ENCODE results near the gene NNT. TPM values are rescaled to one million over a fixed set of nuclear protein-coding genes. Genes with fewer than 3 reads are reported as not detected.
"Not testable (repeated sequence)": the region's sequence is repeated elsewhere in the genome, so short reads cannot be mapped to it uniquely, and the experiment has no call there.

Gene NNT
- total RNA-seq, 1 donor from 2014 or later = 176 TPM

DNA sequence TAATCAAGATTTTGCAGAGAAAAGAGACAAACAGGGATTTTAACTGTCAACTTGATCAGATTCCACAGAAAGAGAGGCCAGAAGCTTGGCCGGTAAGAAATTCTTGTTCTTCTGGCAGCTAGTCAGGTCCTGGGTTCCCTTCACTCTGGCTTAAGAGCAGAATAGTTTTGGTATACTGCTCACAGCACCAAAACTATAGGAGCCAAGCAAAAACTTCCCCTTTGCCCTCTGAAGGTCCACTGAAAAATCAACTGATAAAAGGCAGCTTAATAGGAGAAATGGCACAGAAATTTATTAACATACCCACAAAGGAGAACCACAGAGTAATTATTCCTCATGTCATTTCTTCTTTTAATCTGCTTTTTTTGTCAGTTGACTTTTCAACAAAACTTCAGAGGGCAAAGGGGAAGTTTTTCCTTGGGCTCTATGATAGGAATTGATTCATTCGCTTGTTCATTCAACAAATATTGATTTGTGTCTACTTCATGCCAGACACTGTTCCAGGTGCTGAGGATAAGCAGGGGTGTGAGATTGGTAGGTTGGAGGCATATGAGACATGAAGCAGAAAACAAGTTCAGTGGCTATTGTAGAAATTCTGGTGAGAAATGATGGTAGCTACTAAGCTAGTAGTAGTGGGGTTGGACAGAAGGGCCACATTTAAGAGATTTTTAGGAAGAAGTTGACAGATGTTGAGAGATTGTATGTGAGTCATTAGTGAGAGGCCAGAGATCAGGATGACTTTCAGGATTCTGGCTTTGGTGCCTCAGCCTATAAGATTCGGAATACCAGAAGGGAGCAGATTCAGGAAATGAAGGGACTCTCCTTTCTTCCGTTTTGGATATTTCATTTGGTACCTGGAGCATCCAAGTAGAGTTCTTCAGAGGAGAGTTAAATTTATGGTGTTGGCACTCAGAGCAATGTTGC is 20.6 kb upstream of the NNT start:
- DNase-seq (ENCODE audit: low spot score in 2 of 2) = no peak
- no peak for FAIRE-seq

DNA sequence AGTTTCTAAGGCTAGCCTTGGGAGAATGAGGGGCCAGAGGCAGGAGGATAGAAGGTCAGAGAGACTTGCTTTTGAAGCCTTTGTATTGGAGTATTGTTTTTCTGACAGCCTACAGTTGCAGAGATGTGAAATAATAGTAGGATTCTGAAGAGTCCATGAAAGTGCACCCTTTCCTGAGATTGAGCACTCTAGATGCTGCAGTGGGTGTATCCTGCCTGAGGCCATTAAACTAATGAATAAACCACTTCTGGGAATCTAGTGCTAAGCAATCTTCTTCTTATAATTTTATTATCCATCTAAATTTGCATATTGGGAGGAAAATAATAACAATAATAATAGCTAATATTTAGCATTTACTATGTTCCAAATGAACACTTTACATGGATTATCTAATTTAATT is 19.3 kb upstream of the NNT start:
- no peak for FAIRE-seq
- no peak for DNase-seq (ENCODE audit: low spot score in 2 of 2)

DNA sequence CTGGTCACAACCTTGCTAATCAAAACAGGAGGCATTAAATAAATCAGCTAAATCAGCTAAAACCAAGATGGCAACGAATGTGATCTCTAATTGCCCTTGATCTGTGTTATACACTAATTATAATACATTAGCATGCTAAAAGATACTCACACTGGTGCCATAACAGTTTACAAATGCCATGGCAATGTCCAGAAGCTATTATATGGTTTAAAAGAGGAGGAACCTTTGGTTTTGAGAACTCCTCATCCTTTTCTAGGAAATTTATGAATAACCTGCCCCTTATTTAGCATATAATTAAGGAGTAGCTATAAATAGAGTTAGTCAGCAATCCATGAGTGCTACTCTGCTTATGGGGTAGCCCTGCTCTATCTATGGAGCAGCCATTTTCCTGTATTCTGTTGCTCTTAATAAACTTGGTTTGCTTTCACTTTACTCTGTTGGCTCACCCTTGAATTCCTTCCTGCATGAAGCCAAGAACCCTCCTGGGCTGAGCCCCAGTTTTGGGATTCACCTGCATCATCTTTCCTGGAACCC is 18.7 kb upstream of the NNT start:
- DNase-seq (ENCODE audit: low spot score in 2 of 2) = no peak

DNA sequence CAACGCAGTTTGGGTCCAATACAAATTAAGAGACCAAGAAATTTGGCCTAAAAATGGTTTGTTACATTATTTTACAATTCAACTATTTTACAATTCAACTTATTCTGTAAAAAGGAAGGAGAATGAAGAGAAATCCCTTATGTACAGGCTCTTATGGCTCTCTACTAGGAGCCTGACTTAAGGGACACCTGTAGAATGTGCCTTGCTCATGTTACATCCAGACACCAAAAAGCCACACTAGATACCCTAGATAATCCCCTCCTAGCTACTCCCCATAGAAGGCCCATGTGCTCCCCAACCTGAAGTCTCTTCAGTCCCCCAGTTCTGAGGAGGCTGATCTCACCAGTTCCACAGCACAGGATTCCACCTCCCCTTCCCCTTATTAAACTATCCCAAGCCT is 14.1 kb upstream of the NNT start:
- no peak for DNase-seq (ENCODE audit: low spot score in 2 of 2)

More for the DNA sequence above, 18.7 kb upstream of the NNT start:
- FAIRE-seq = no peak

DNA sequence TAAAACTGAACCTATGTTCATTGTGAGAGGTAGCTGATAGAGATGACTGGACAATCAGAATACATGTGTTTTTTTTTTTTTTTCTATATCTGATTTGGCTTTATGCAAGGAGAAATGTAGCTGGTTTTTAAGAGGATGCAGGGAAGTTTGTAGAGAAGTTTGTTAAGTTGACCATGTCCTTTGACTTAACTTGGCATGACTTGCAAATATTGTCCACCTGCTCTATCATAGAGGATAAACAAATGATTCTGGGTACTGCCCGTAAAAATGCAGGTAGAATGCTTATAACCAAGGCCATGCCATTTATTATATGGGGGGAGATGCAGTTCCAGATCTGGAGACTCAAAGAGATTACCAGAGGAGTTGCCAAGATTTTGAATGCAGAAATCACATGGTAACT is 13.7 kb upstream of the NNT start:
- FAIRE-seq (no peak), DNase-seq (ENCODE audit: low spot score in 2 of 2) (no peak)

More for the DNA sequence above, 14.1 kb upstream of the NNT start:
- no peak for FAIRE-seq

DNA sequence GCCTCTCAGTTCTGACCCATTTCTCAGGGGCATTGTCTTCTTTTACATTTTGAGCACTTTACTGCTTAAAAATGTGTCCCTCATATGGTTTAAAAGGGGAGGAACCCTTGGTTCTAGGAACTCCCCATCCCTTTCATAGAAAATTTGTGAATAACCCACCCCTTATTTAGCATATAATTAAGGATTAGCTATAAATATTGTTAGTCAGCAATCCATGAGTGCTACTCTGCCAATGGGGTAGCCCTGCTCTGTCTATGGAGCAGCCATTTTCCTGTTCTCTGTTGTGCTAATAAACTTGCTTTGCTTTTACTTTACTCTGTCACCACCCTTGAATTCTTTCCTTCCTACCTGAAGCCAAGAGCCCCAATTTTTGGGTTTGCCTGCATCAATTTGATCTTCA is 12.3 kb upstream of the NNT start:
- DNase-seq (ENCODE audit: low spot score in 2 of 2) (no peak), FAIRE-seq (no peak)

DNA sequence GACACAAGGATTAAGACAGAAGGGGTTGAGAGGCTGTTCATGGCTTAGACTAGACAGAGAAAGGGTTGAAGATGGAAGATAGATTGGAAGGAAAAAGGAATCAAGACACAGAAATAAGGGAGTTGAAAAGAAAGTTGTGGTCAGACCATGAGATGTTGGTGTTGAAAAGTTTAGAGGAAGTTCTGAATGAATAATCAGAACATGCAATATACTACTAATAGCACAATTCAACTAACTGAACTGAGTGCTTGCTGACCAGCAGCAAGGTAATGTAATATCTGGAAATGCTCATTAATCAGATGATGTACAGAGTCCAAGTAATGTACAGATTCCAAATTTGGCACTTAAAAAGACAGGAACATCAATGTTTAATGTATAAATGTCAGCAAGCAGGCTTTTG is 10.6 kb upstream of the NNT start:
- FAIRE-seq (no peak), DNase-seq (ENCODE audit: low spot score in 2 of 2) (no peak)

DNA sequence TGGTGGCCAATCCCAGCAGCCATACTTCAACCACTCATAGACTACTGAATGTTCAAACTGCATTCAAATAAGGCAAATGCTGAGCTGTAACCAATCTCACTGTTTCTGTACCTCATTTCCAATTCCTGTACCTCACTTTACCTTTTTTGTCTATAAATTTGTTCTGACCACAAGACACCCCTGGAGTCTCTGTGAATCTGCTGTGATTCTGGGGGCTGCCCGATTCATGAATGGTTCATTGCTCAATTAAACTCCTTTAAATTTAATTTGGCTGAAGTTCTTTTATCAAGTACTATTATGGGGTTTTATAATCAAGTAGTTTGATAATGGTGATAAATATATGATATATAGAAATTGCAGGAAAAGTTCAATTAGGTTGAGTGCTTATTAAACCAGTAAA is 4.1 kb upstream of the NNT start:
- not testable (repeated sequence) for FAIRE-seq; DNase-seq (ENCODE audit: low spot score in 2 of 2)

DNA sequence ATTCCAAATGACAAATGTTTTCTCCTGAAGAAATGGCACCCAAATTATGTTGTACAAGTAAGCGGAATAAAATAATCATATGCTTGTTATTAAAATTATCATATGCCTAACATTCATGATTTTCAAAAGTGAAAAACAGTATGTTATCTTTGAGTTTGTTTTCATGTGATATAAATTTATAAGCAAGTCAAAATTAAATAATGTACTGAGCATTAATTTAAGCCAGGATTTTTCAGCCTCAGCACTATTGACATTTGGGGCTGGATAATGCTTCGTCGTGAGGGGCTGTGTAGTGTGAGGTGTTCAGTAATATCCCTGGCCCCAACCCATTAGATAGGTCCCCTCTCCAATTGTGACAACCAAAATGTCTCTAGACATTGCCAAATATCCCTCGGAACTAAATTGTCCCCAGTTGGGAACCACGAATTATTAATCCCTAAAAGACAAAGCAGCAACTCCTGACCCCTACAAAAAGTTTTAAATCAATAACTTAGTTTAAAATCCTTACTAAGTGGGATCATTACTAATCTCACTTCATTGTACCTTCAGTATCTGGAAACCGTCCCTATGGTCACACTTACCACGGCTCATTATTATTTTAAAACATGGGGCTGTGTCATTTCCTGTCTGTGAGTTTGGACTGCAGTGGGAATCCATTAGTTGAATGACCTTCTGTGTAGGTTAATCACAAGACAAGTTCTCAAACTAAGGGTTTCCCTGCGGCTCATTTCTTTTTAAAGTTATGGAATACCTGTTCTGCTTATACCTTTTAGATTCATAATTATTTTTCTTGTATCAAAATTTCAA is 1.3 kb upstream of the NNT start:
- FAIRE-seq = no peak
- DNase-seq (ENCODE audit: low spot score in 2 of 2) = peak in 1 of 2 donors; percentile 16

DNA sequence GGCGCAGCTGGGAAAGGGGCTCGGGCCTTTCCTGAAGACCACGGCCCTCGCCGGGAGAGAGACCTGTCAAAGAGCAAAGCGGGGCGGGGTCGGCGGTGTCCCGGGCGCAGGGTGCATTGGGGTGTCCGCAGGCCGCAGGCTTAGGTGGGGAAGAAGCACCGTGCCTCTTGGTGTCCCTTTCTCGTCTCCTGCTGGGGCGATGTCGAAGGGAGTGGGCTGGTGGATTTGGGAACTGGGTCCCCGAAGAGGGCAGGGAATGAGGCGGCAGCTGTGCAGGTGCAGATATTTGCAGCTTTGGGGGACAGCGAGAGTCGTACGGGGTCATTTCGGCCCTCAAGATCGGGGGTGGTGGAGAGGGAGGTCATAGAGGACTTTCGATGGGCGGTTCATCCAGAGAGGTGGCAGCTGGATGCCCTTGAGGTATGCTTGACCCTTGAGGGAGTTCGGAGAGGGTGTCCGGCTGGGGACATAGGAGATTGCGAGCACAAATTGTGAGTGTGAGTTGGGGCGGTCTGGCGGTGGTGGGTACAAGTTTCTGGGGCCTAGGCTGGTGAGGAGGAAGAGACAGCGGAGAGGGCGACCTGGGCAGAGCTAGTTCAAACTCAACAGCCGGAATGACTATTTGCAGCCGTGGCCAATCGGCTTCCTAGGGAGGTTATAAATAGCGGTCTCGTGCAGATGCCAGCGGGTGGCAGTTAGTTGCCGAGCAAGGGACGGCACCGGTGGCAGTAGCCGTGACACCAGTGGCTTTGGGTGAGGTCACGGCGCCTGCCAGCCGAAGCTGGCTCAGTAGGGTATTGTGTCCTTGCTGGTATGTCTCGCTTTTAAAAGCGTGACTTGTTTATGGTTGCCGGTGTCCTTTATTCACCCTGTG is 601 bp downstream of the NNT start:
- no peak for FAIRE-seq
- DNase-seq (ENCODE audit: low spot score in 2 of 2) = peak; percentile 65 to 71

DNA sequence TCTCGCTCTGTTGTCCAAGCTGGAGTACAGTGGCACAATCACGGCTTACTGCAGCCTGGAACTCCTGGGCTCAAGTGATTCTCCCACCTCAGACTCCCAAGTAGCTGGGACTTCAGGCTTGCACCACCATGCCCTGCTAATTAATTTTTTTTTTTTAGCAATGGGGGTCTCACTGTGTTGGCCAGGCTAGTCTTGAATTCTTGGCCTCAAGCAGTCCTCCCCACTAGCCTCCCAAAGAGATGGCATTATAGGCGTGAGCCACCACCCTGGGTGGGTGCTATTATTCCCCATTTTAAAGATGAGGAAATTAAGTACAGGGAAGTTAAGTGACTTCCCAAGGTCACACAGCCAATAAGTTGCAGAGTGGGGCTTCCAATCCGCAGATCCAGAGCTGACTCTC is 1.7 kb downstream of the NNT start:
- DNase-seq (ENCODE audit: low spot score in 2 of 2) (no peak), FAIRE-seq (no peak)

DNA sequence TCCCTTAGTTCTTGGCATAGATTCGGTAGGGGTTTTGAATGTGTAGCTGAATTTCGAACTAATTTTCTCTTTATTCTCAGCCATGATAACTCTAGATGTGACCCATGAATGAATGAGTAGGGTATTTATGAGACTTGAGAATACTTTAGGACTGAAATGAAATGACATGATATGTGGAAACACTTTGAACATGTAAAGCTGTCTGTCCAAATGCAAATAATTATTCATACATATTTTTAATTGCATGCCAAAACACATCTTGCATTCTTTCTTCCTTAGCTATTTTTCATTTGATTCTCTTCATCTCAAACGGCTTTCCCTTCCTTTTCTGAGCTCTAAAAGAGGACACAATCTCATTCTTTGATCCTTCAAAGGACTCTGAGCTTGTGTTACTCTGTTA is 3.4 kb downstream of the NNT start:
- FAIRE-seq (no peak), DNase-seq (ENCODE audit: low spot score in 2 of 2) (no peak)

DNA sequence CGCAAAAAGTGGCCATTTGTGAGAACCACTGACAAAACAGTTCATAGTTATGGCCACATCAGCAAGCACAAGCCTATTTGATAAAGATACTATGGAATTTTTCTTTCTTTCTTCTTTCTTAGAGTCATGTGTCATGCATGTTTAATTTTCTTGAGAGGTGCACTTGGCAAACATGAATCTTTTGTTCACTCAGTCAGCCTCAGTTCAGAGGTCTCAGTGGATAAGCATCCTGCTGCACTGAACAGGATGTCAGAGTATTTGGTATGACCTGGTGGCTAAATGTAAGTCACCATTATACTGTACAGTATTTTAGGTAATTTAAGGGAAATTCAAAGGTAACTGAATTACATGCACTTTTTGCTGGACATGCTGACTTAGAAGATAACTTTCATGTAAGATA is 5.4 kb downstream of the NNT start:
- DNase-seq (ENCODE audit: low spot score in 2 of 2) (no peak), FAIRE-seq (no peak)

DNA sequence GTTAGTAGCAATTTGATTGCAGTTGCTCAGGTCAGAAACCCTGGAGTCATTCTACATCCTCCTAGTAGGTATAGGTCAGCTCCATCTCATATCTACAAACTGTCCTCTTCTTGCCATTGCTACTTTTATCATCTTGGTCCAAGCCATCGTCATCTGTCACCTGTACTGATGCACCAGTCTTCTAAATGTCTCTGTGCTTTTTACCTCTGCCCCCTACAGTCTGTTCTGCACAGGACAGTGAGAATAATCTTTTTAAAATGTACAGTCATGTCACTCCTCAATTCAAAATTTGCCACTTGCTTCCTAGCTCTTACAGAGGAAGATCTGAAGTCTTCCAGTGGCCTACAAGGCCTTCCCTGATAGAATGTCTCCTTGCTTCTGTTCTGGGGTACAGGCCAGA is 6.8 kb downstream of the NNT start:
- FAIRE-seq (no peak), DNase-seq (ENCODE audit: low spot score in 2 of 2) (no peak)

DNA sequence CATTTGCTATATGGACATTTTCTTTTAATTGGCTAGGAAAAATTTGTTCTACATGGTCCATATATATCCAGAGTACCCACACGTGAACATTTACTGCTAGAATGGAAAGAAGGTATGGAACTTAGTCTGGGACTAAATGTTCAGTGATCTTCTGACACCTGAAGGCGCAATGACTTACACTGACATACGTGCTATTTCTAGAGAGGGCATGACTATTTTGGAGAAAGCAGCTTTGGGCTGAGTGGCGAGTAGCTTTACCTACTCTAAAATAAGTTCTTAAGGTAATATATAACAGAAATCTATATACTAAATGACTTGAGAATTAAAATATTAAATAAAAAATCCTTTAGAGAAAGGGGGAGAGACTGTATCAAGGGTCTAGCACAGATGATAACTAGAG is 10.4 kb downstream of the NNT start:
- DNase-seq (ENCODE audit: low spot score in 2 of 2) (no peak), FAIRE-seq (no peak)

DNA sequence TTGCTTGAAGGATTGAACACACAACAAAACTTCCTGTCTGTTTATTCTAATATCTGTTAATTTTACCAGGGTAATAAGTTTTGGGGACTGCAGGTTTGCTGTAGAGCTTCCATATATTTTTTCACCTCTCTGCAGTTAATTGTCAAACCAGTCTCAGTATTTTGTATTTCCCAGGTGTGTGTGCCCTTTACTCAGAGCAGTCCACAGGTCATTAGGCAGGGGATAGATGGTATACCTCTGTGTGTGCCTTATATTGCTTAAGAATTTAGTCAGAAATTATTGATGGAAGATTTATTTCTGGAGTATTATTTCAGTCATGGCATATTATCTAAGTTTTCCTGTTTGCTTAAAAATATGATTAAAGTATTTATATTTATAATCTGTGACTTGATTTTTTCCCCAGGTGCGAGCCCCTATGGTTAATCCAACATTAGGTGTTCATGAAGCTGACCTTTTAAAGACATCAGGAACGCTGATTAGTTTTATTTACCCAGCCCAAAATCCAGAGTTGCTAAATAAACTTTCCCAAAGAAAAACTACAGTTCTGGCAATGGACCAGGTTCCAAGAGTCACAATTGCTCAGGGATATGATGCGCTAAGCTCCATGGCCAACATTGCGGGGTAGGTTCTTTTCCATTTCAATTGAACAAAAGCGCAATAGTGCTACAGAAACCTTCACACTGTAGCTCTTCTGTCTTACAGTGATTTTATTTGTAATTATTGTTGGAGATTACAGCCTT is 12.6 kb downstream of the NNT start:
- no peak for DNase-seq (ENCODE audit: low spot score in 2 of 2)
- no peak for FAIRE-seq

DNA sequence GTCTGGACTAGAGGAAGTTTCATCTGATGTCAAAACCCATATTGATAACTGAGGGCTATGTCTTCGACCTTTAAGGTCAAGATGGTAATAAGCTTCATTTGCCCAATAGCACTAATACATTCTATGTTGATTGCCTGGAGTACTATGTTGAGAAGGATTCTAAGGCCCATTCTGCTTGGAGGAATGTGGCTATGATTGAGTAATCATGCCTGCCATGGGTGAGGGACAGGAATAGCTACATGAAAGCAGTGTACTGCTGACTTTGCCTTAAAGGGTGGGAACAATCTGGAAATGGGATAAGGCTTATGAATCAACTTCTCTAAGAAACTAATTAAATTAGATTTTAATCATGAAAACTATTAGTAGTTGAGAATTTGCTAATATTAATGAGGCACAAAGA is 13.6 kb downstream of the NNT start:
- DNase-seq (ENCODE audit: low spot score in 2 of 2) = no peak
- no peak for FAIRE-seq

DNA sequence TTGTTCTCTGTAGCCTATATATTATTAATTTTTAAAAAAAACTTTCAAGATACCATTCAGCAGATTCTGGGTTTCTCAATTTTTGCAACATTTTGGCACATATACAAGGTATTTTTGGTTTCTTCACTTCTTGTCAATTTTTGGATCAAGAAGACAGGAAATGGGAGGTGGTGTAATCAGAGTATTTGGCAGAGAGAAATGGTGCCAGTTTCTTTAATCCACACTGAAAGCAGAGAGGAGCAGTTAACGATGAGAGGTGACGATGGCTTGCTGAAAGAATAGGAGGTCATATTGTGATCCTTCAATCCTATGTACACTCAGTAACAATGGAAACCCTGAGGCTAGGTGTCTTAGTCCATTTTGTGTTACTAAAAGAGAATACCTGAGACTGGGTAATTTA is 16.4 kb downstream of the NNT start:
- DNase-seq (ENCODE audit: low spot score in 2 of 2) (no peak), FAIRE-seq (no peak)

DNA sequence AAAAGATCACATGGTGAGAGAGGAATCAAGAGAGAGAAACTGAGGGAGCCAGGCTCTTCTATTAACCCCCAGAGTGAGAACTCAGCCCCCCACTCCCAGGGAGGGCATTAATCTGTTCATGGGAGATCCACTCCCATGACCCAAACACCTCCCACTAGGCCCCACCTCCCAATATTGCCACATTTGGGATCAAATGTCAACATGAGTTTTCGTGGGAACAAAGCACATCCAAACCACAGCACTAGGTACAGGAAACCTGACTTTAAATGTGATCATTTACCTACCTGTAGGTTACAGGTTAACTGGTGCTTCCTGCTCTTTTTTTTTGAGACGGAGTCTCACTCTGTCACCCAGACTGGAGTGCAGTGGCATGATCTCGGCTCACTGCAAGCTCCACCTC is 16.9 kb downstream of the NNT start:
- no peak for FAIRE-seq

More for the DNA sequence above, 16.9 kb downstream of the NNT start:
- no peak for DNase-seq (ENCODE audit: low spot score in 2 of 2)
